ENCODE data around the gene GALNTL6. TPM values are rescaled to one million over a fixed set of nuclear protein-coding genes. Genes with fewer than 3 reads are reported as not detected.

Gene GALNTL6
- total RNA-seq, 1 donor from 2014 or later, result 1.7 TPM

DNA sequence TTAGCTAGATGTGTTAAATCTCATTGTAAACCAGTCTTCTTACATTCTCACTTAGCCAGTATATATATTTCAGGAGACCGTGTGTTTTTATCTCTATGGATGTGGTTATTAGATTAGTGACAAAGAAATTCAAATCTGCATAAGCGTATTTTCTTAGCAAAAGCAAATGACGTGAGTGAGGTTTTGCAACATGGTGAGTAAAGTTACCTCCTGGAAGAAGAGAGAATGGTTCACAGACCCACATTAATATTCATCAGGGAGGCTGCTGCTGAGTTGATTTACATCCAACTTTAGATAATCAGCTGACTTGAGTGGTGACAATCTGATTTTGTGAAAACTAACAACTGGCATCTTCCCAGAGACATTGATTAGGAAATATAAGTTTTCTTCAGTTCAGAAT lies 765.5 kb downstream of the GALNTL6 start:
- Mint-ChIP-seq H3K36me3 (no peaks in the 10 kb centered on the region), H3K4me3 (no peak overlapping the region), H3K27me3 (no peaks in the 10 kb centered on the region), H3K27ac (no peak overlapping the region), H3K9me3 (no peaks in the 10 kb centered on the region), H3K4me1 (ENCODE audit: unreplicated experiment) (peaks cover 4% of the 10 kb centered on the region)
- DNase-seq (ENCODE audit: extremely low spot score, unreplicated experiment), result no peak
- TF ChIP-seq CTCF (conservative IDR thresholded peaks at IDR 0.05), result no peak

- no peak for TF ChIP-seq CTCF (conservative IDR thresholded peaks at IDR 0.05)
- peaks cover 4% of the 10 kb centered on the region for H3K4me1 Mint-ChIP-seq (ENCODE audit: unreplicated experiment)
Observed at GRCh38 chr4:172584816-172585215, 771.6 kb downstream of the GALNTL6 start.

DNA sequence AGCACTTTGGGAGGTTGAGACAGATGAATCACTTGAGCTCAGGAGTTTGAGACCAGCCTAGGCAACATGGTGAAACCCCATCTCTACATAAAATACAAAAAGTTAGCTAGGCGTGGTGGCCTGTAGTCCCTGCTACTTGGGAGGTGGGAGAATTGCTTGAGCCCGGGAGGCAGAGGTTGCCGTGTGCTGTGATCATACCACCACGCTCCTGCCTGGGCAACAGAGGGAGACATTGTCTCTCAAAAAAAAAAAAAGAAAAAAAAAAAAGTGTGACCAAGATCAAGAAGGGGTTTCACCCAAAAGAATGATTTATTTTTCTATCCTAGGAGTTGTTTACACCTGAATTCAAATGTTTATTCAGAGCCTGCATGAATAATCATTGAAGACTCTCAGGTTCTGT lies 783.0 kb downstream of the GALNTL6 start:
- Mint-ChIP-seq H3K4me1 (ENCODE audit: unreplicated experiment) (peaks cover 15% of the 10 kb centered on the region), H3K27me3 (no peaks in the 10 kb centered on the region), H3K9me3 (no peaks in the 10 kb centered on the region), H3K36me3 (no peaks in the 10 kb centered on the region), H3K4me3 (no peak overlapping the region), H3K27ac (no peak overlapping the region)
- TF ChIP-seq CTCF (conservative IDR thresholded peaks at IDR 0.05), result no peak
- DNase-seq (ENCODE audit: extremely low spot score, unreplicated experiment), result no peak

More at GRCh38 chr4:172584816-172585215, 771.6 kb downstream of the GALNTL6 start:
- Mint-ChIP-seq H3K27me3 (no peaks in the 10 kb centered on the region), H3K27ac (no peak overlapping the region), H3K9me3 (no peaks in the 10 kb centered on the region), H3K4me3 (no peak overlapping the region), H3K36me3 (no peaks in the 10 kb centered on the region)
- DNase-seq (ENCODE audit: extremely low spot score, unreplicated experiment), result no peak

- Mint-ChIP-seq H3K27ac (no peak overlapping the region), H3K4me3 (no peak overlapping the region), H3K27me3 (no peaks in the 10 kb centered on the region), H3K4me1 (ENCODE audit: unreplicated experiment) (peaks cover 20% of the 10 kb centered on the region), H3K36me3 (no peaks in the 10 kb centered on the region), H3K9me3 (no peaks in the 10 kb centered on the region)
- TF ChIP-seq CTCF (conservative IDR thresholded peaks at IDR 0.05), result no peak
- no peak for DNase-seq (ENCODE audit: extremely low spot score, unreplicated experiment)
Observed at GRCh38 chr4:172599554-172599953, 786.4 kb downstream of the GALNTL6 start.

DNA sequence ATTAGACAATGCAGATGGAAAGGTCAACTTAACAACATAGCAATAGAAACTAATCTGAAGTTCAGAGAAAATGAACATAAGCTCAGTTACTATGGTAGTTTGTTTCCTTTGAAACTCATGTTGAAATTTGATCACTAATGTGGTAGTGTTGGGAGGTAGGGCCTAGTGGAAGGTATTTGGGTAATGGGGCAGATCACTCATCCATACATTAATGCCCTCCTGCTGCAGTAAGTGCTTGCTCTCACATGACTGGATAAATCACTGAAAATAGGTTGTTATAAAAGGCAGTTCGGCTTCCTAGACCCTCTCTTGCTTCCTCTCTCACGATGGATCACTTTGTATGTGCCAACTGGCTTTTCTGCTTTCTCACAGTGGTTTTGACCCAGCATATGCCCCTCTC lies 788.0 kb downstream of the GALNTL6 start:
- peaks cover 20% of the 10 kb centered on the region for H3K4me1 Mint-ChIP-seq (ENCODE audit: unreplicated experiment)

More for the DNA sequence above, 788.0 kb downstream of the GALNTL6 start:
- Mint-ChIP-seq H3K9me3 (no peaks in the 10 kb centered on the region), H3K36me3 (no peaks in the 10 kb centered on the region), H3K4me3 (no peak overlapping the region), H3K27ac (no peak overlapping the region), H3K27me3 (no peaks in the 10 kb centered on the region)
- no peak for DNase-seq (ENCODE audit: extremely low spot score, unreplicated experiment)
- TF ChIP-seq CTCF (conservative IDR thresholded peaks at IDR 0.05), result no peak
